ENCODE data around the gene IARS1. TPM values are rescaled to one million over a fixed set of nuclear protein-coding genes. Genes with fewer than 3 reads are reported as not detected.

Gene IARS1
- total and polyA plus RNA-seq, 2 donors (not counting 3 experiments of a cell fraction or from before 2014, with no cell fraction given) = 32.8 to 132 TPM

GRCh38 chr9:92291577-92291976 is 1.9 kb downstream of the IARS1 start:
- intact Hi-C loops (cut with micrococcal nuclease) = loop anchor here (10.0 kb wide), 1 partner anchor 413 kb away; no protein-coding TSS in a partner anchor
- H3K9ac ChIP-seq (replicated peaks; ENCODE audit: extremely low read depth, insufficient read depth, low read length) = no peak overlapping the region
- no peaks in the 10 kb centered on the region for H3K9me3 ChIP-seq (replicated peaks; ENCODE audit: control insufficient read depth, insufficient read depth, low read length)
- H4K20me1 ChIP-seq (replicated peaks; ENCODE audit: control insufficient read depth, extremely low read depth, insufficient read depth, low read length) = no peaks in the 10 kb centered on the region
- H3K27me3 ChIP-seq (ENCODE audit: control insufficient read depth in 2 of 2, insufficient read depth in 2 of 2, low read length in 2 of 2) = no peaks in the 10 kb centered on the region
- ChIA-PET CTCF (interaction anchor here (0.6 to 1.1 kb wide), 7 partner anchors 10 to 154 kb away, joined by 3 to 4 read pairs (median 3); no protein-coding TSS in a partner anchor), POLR2A (no interaction called here)
- H3K36me3 ChIP-seq (ENCODE audit: control insufficient read depth in 2 of 2, extremely low read depth in 1 of 2, insufficient read depth in 2 of 2, low read length in 2 of 2) = peaks cover 0 to 13% of the 10 kb centered on the region in 2 experiments
- H3K9me1 ChIP-seq (replicated peaks; ENCODE audit: control insufficient read depth, extremely low read depth, insufficient read depth, low read length) = no peaks in the 10 kb centered on the region
- dilution Hi-C loops (cut with MboI; ENCODE audit: extremely low pct_ligation_motif_present, low sequenced_read_pairs) = no loop called here
- TF ChIP-seq FOS (IDR thresholded peaks at IDR 0.05; ENCODE audit: borderline replicate concordance, insufficient read depth, low read length) = no peak
- no peak for TF ChIP-seq POLR2AphosphoS5 (IDR thresholded peaks at IDR 0.05; ENCODE audit: insufficient read depth, low read depth, low read length)
- TF ChIP-seq GATA2 (IDR thresholded peaks at IDR 0.05; ENCODE audit: insufficient read depth, insufficient read length, low read depth, low read length) = no peak
- TF ChIP-seq CTCF (IDR thresholded peaks at IDR 0.05; ENCODE audit: extremely low read depth in 1 of 2, insufficient read depth in 1 of 2, low read depth in 1 of 2, low read length in 2 of 2) = no peak
- no peak for TF ChIP-seq MAX (IDR thresholded peaks at IDR 0.05; ENCODE audit: insufficient read depth, insufficient read length)
- no peak for TF ChIP-seq POLR2A (IDR thresholded peaks at IDR 0.05; ENCODE audit: low read depth, low read length)
- TF ChIP-seq JUN (IDR thresholded peaks at IDR 0.05; ENCODE audit: borderline replicate concordance, insufficient read depth, insufficient read length, low read depth) = no peak
- no peak for TF ChIP-seq EZH2 (IDR thresholded peaks at IDR 0.05; ENCODE audit: borderline replicate concordance, low read depth, low read length, severe bottlenecking)
- TF ChIP-seq MYC (IDR thresholded peaks at IDR 0.05; ENCODE audit: low read depth, low read length) = no peak
- peak overlapping the region; percentile 97 for H3K4me2 ChIP-seq (ENCODE audit: insufficient read depth, low read length)
- no peak for DNase-seq (ENCODE audit: low read depth, low spot score)
- H3K79me2 ChIP-seq (ENCODE audit: control insufficient read depth, insufficient read depth, low read length) = peaks cover 62% of the 10 kb centered on the region
- H3K27ac ChIP-seq (ENCODE audit: insufficient read depth, low read depth, low read length) = no peak overlapping the region
- H3K4me3 ChIP-seq (replicated peaks in 1 of 3; ENCODE audit: insufficient read depth in 1 of 3, low read depth in 1 of 3, low read length in 3 of 3) = no peak overlapping the region
- no peak overlapping the region for H2AFZ ChIP-seq (ENCODE audit: low read depth, low read length)
- BruUV-seq (replicated peaks) = no TSS peak
- H3K4me1 ChIP-seq (ENCODE audit: control insufficient read depth, extremely low read depth, insufficient read depth, low read length) = peaks cover 23% of the 10 kb centered on the region
- FAIRE-seq = no peak
